ENCODE results near the gene EPN1.

EPN1 gene

DNA sequence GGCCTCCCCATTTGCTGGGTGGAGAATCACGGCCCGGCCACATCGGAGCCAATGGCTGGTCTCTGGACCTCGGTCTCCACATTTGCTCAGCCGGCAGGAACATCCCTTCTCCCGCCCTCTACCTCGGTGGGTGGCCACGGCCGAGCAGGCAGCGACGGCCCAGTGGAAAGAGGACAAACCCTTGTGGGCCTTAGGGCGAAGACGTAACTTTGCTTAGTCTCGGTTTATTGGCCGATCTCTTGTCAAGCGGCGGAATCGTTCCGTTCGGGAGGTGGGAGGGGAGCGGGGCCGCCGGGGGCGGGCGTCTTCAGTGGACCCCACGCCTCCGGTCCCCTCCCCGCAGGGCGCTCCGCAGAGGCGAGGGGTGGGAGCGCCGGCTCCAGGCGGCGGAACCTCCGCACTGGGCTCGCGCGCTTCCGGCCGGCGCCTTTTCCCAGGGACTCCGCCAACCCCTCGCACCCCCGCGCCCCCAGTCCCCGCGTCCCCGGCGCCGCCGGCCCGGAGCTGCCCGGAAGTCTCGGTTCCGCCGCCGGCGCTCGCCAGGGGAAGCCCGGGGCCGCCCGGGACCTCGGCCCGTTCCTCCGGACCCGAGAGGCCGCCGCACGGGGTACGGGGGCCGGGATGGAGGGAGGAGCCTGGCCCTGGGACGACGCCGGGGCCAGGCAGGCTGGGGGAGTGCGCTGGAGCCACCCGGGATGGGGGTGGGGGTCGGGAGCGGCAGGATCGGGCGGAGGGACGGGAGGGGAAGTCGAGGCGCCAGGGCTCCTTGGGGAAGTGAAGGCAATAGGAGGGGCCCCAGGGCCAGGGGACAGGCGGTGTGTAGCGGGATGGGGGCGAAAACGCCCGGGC lies 34.2 kb upstream of the EPN1 start, which contains the start of gene ZNF580:
ZNF580 (plus strand) TSS at position 426 of the 849 bp plus-strand sequence. CDS start 1,507 bp downstream, outside the sequence.
- DNase-seq (ENCODE audit: low read depth), result peak; percentile 72
- TF ChIP-seq POLR2A (IDR thresholded peaks at IDR 0.05; ENCODE audit: extremely low read depth, insufficient read length) (no peak), MYC (IDR thresholded peaks at IDR 0.05; ENCODE audit: low read depth, low read length) (no peak)
- TF ChIP-seq, protein P1, sequence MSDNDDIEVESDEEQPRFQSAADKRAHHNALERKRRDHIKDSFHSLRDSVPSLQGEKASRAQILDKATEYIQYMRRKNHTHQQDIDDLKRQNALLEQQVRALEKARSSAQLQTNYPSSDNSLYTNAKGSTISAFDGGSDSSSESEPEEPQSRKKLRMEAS (IDR thresholded peaks at IDR 0.05; ENCODE audit: low read depth, low read length), result no peak
- TF ChIP-seq, protein P2, sequence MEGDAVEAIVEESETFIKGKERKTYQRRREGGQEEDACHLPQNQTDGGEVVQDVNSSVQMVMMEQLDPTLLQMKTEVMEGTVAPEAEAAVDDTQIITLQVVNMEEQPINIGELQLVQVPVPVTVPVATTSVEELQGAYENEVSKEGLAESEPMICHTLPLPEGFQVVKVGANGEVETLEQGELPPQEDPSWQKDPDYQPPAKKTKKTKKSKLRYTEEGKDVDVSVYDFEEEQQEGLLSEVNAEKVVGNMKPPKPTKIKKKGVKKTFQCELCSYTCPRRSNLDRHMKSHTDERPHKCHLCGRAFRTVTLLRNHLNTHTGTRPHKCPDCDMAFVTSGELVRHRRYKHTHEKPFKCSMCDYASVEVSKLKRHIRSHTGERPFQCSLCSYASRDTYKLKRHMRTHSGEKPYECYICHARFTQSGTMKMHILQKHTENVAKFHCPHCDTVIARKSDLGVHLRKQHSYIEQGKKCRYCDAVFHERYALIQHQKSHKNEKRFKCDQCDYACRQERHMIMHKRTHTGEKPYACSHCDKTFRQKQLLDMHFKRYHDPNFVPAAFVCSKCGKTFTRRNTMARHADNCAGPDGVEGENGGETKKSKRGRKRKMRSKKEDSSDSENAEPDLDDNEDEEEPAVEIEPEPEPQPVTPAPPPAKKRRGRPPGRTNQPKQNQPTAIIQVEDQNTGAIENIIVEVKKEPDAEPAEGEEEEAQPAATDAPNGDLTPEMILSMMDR (IDR thresholded peaks at IDR 0.05; ENCODE audit: low read depth, low read length), result no peak
- peak within 1 kb of the TSS; percentile 69 for H3K4me3 ChIP-seq (ENCODE audit: low read depth, low read length)

DNA sequence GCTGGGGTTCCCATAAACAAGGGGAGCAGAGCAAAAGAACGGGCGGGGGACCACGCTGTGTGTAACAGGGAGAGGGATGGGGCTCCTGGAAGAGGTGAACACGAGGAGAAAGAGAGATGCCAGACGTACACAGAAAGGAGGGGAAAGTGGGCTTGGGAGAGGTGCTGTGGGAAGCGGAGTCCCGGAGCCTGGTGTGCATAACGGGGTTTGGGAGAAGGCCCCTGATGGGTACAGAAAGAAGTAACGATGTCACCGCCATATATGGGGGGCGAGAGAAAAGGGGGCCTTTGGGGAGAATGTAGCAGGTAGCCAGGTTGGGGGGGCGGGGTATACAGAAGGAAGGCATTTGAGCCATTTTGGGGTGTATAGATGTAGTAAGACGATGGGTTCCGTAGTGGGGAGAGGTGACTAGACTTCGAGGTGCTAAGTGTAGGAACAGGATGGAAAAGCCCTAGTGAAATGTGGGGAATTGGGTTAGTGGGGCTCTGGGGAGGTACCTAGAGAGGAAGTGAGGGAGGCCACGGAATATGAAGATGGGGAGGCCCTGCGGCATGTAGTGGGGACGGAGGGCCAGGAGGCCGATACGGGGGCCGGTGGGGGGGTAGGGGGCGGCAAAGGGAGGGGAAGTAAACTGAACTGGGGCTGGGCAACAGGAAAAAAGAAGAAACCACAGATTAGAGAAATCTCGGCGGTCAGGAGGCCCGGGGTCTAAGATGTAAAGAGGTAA lies 33.4 kb upstream of the EPN1 start:
- DNase-seq (ENCODE audit: low read depth), result peak; percentile 50
- TF ChIP-seq MYC (IDR thresholded peaks at IDR 0.05; ENCODE audit: low read depth, low read length) (no peak), POLR2A (IDR thresholded peaks at IDR 0.05; ENCODE audit: extremely low read depth, insufficient read length) (no peak)
- TF ChIP-seq, protein P1 (IDR thresholded peaks at IDR 0.05; ENCODE audit: low read depth, low read length), result no peak
- TF ChIP-seq, protein P2 (IDR thresholded peaks at IDR 0.05; ENCODE audit: low read depth, low read length), result no peak
- H3K4me3 ChIP-seq (ENCODE audit: low read depth, low read length), result peak overlapping the region; percentile 69

DNA sequence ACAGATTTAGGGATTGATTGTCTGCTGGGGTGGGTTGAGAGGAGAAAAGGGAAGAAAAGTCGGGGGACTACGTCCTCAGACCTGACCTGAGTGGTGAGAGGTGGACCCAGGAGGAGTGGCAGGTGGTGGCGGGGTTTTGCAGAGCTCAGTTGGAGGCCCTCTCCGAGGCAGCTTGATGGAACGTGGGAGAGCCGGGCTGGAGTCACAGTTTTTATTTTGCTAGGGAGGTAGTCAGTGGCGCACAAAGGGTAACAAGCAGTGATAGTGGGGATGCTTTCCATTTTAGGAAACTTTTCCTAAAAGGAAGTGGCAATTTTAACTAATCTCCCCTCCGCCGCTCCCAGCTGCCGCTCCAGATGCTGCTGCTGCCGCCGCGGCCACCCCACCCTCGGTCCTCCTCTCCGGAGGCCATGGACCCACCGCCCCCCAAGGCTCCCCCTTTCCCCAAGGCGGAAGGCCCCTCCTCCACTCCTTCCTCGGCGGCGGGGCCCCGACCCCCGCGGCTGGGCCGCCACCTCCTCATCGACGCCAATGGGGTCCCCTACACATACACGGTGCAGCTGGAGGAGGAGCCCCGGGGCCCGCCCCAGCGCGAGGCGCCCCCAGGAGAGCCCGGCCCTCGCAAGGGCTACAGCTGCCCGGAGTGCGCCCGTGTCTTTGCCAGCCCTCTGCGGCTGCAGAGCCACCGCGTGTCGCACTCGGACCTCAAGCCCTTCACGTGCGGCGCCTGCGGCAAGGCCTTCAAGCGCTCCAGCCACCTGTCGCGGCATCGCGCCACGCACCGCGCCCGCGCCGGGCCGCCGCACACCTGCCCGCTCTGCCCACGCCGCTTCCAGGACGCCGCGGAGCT lies 32.6 kb upstream of the EPN1 start:
- no peak for TF ChIP-seq MYC (IDR thresholded peaks at IDR 0.05; ENCODE audit: low read depth, low read length)
- TF ChIP-seq POLR2A (IDR thresholded peaks at IDR 0.05; ENCODE audit: extremely low read depth, insufficient read length), result no peak
- TF ChIP-seq, protein P2 (IDR thresholded peaks at IDR 0.05; ENCODE audit: low read depth, low read length), result no peak
- TF ChIP-seq, protein P1 (IDR thresholded peaks at IDR 0.05; ENCODE audit: low read depth, low read length), result no peak
- no peak for DNase-seq (ENCODE audit: low read depth)
- H3K4me3 ChIP-seq (ENCODE audit: low read depth, low read length), result peak overlapping the region; percentile 78

DNA sequence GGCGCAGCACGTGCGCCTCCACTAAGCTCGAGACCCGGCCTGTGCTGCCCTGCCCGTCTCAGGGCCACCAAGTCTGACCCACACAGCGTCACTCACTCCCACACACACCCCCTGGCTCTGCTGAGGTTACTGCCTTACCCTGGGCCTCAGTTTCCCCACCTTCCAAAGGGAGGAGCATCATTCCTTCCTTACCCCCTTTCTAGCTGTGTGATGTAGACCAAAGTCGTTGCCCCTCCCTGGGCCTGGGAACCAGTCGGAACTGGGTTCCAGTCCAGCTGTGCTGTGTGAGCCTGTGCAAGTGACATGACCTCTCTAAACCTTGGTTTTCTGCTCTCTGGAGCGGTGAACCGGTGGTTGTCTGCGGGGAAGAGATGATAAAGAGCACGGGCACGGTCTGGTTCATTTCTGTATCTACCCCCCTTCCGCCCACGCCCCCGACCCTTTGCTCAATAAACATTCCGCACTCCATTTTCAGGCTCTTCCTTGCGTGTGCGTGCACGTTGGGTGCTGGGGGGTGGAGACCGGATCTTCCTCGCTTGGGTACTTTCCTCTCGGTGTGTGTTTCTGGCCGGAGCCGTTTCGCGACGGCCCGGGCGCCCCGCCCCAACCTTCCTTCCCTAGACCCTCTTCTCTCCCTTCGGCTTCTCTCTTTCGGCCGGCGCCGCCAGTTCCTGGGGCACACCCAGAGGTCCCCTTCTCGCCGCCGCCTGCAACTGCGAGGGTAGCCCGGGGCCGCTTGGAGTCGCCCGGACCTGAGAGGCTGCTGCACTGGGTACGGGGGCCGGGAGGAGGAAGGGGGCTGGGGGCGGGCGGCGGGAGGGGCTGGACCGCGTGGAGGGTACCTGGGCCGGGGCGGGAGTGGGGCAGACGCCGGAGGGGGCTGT lies 31.8 kb upstream of the EPN1 start, which contains the start of gene ZNF581:
ZNF581 (plus strand) TSS at position 647 of the 884 bp plus-strand sequence. CDS start 923 bp downstream, outside the sequence.
- DNase-seq (ENCODE audit: low read depth), result peak; percentile 77
- peak; percentile 48; the same call in 1 of the 2 replicates for TF ChIP-seq MYC (IDR thresholded peaks at IDR 0.05; ENCODE audit: low read depth, low read length)
- no peak for TF ChIP-seq POLR2A (IDR thresholded peaks at IDR 0.05; ENCODE audit: extremely low read depth, insufficient read length)
- H3K4me3 ChIP-seq (ENCODE audit: low read depth, low read length), result peak within 1 kb of the TSS; percentile 78

DNA sequence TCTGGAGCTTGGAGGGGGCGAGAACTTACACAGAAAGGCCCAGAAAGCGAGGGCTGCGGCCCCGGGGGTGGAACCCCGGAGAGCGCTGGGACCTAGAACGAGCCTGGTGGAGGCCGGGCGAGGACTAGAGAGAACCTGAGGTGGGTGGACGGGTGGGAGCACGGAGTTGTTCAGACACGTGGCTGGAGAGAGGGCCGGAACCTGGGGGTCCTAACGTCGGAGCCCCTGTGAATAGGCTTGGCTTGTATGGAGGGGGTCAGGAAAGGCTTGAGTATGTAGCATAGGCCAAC lies 31.2 kb upstream of the EPN1 start:
- TF ChIP-seq MYC (IDR thresholded peaks at IDR 0.05; ENCODE audit: low read depth, low read length) (no peak; the same call in 1 of the 2 replicates), POLR2A (IDR thresholded peaks at IDR 0.05; ENCODE audit: extremely low read depth, insufficient read length) (no peak)
- TF ChIP-seq, protein P2 (IDR thresholded peaks at IDR 0.05; ENCODE audit: low read depth, low read length), result no peak
- TF ChIP-seq, protein P1 (IDR thresholded peaks at IDR 0.05; ENCODE audit: low read depth, low read length), result no peak
- no peak for DNase-seq (ENCODE audit: low read depth)
- H3K4me3 ChIP-seq (ENCODE audit: low read depth, low read length), result peak overlapping the region; percentile 78

All from NB4 (cell line).